Trophoblast cell (in vitro differentiated cells and primary cell): ENCODE results near the gene GTF3C5.
"Not testable (repeated sequence)": the region's sequence is repeated elsewhere in the genome, so short reads cannot be mapped to it uniquely, and the experiment has no call there.

ENCODE experiments used
- DNase-seq, 2 donors: peaks; one replicate each; pipeline ENCODE4 v3.0.0-alpha.2; 2016
- H2AFZ ChIP-seq: 2 replicates; pipeline ENCODE4 v1.6.1; 2013; ENCODE audit warnings: low read length, moderate library complexity, mild to moderate bottlenecking; ENCODE audit not compliant: insufficient read depth, poor library complexity
- H2AK5ac ChIP-seq: 2 replicates; pipeline ENCODE4 v1.6.1; 2013; ENCODE audit warnings: mild to moderate bottlenecking, low read length
- H2BK120ac ChIP-seq: 2 replicates; pipeline ENCODE4 v1.6.1; 2013; ENCODE audit warnings: low read length, mild to moderate bottlenecking, moderate library complexity; ENCODE audit not compliant: insufficient read depth, poor library complexity
- H2BK12ac ChIP-seq: 2 replicates; pipeline ENCODE4 v1.6.1; 2013; ENCODE audit warnings: mild to moderate bottlenecking, low read length, moderate library complexity
- H2BK5ac ChIP-seq: 2 replicates; pipeline ENCODE4 v1.6.1; 2013; ENCODE audit warnings: low read length, low read depth, moderate library complexity, mild to moderate bottlenecking; ENCODE audit not compliant: poor library complexity
- H3K14ac ChIP-seq: 2 replicates; pipeline ENCODE4 v1.6.1; 2013; ENCODE audit warnings: mild to moderate bottlenecking, low read length
- H3K18ac ChIP-seq: 2 replicates; pipeline ENCODE4 v1.6.1; 2013; ENCODE audit warnings: mild to moderate bottlenecking, low read length
- H3K23ac ChIP-seq: 2 replicates; pipeline ENCODE4 v1.6.1; 2013; ENCODE audit warnings: low read length
- H3K27ac ChIP-seq: 2 replicates; pipeline ENCODE4 v1.5.1; 2013; ENCODE audit warnings: low read depth, mild to moderate bottlenecking, inconsistent platforms, low read length, moderate library complexity
- H3K27me3 ChIP-seq: 2 replicates; pipeline ENCODE4 v1.6.1; 2013; ENCODE audit warnings: inconsistent platforms, mild to moderate bottlenecking, low read length, moderate library complexity; ENCODE audit not compliant: insufficient read depth
- H3K36me3 ChIP-seq, 2 experiments: 1 replicate in 1 of 2; 2 replicates in 1 of 2; pipeline ENCODE4 v1.6.1; 2013; ENCODE audit warnings: low read length in 2 of 2, mild to moderate bottlenecking in 2 of 2, moderate library complexity in 1 of 2; ENCODE audit not compliant: insufficient read depth in 2 of 2, control insufficient read depth in 1 of 2
- H3K4ac ChIP-seq: 2 replicates; pipeline ENCODE4 v1.6.1; 2013; ENCODE audit warnings: low read depth, mild to moderate bottlenecking, low read length, moderate library complexity
- H3K4me1 ChIP-seq, 2 experiments: 1 replicate in 1 of 2; 2 replicates in 1 of 2; pipeline ENCODE4 v1.6.1; 2013; ENCODE audit warnings: low read length in 2 of 2, mild to moderate bottlenecking in 2 of 2, moderate library complexity in 1 of 2; ENCODE audit not compliant: insufficient read depth in 2 of 2, control insufficient read depth in 1 of 2
- H3K4me2 ChIP-seq: 2 replicates; pipeline ENCODE4 v1.6.1; 2013; ENCODE audit warnings: inconsistent platforms, mild to moderate bottlenecking, low read length, moderate library complexity
- H3K4me3 ChIP-seq: 2 replicates; pipeline ENCODE4 v1.5.1; 2013; ENCODE audit warnings: mild to moderate bottlenecking, low read depth, low read length, inconsistent platforms
- H3K79me1 ChIP-seq: one replicate; pipeline ENCODE4 v1.6.1; 2013; ENCODE audit warnings: low read length
- H3K79me2 ChIP-seq: 2 replicates; pipeline ENCODE4 v1.6.1; 2013; ENCODE audit warnings: low read length, mild to moderate bottlenecking; ENCODE audit not compliant: control insufficient read depth, insufficient read depth, poor library complexity
- H3K9ac ChIP-seq: 2 replicates; pipeline ENCODE4 v1.6.1; 2013; ENCODE audit warnings: mild to moderate bottlenecking, low read length
- H3K9me3 ChIP-seq: 2 replicates; pipeline ENCODE4 v1.6.1; 2013; ENCODE audit warnings: low read depth, mild to moderate bottlenecking, control low read depth, inconsistent platforms, low read length; ENCODE audit not compliant: insufficient read depth
- H4K12ac ChIP-seq: 2 replicates; pipeline ENCODE4 v1.6.1; 2013; ENCODE audit warnings: low read depth, mild to moderate bottlenecking, low read length, moderate library complexity
- H4K8ac ChIP-seq: 2 replicates; pipeline ENCODE4 v1.6.1; 2013; ENCODE audit warnings: low read depth, mild to moderate bottlenecking, low read length, moderate library complexity
- H4K91ac ChIP-seq: one replicate; pipeline ENCODE4 v1.6.1; 2013; ENCODE audit warnings: low read depth, mild to moderate bottlenecking, low read length, moderate library complexity
- WGBS: extraction: QIAGEN DNeasy Blood & Tissue Kit; methylation state at CpG from one replicate; pipeline ENCODE4 v1.1.7; 2013; ENCODE audit warnings: missing lambda C conversion rate; ENCODE audit not compliant: insufficient read length, insufficient coverage; ENCODE audit errors: extremely low coverage; 5-methylcytosine and 5-hydroxymethylcytosine counted together

The GTF3C5 gene

DNA sequence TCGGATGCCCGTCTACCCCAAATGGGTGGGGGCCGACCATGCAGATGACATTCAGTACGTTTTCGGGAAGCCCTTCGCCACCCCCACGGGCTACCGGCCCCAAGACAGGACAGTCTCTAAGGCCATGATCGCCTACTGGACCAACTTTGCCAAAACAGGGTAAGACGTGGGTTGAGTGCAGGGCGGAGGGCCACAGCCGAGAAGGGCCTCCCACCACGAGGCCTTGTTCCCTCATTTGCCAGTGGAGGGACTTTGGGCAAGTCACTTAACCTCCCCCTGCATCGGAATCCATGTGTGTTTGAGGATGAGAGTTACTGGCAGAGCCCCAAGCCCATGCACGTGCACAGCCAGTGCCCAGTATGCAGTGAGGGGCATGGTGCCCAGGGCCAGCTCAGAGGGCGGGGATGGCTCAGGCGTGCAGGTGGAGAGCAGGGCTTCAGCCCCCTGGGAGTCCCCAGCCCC lies 39.7 kb downstream of the GTF3C5 start:
- no CpG with 5 or more reads among the region's 17 CpGs for WGBS
- H3K4me2 ChIP-seq, H2BK120ac ChIP-seq, H2AFZ ChIP-seq, H3K14ac ChIP-seq, H3K36me3 ChIP-seq, DNase-seq, H4K12ac ChIP-seq, H3K27me3 ChIP-seq, H2AK5ac ChIP-seq, H3K79me2 ChIP-seq, H3K9ac ChIP-seq, H3K4me3 ChIP-seq, H3K9me3 ChIP-seq, H2BK12ac ChIP-seq, H4K8ac ChIP-seq, H3K27ac ChIP-seq, H4K91ac ChIP-seq, H3K4ac ChIP-seq, H3K23ac ChIP-seq, H2BK5ac ChIP-seq, H3K18ac ChIP-seq, H3K79me1 ChIP-seq, H3K4me1 ChIP-seq: not testable (repeated sequence)

DNA sequence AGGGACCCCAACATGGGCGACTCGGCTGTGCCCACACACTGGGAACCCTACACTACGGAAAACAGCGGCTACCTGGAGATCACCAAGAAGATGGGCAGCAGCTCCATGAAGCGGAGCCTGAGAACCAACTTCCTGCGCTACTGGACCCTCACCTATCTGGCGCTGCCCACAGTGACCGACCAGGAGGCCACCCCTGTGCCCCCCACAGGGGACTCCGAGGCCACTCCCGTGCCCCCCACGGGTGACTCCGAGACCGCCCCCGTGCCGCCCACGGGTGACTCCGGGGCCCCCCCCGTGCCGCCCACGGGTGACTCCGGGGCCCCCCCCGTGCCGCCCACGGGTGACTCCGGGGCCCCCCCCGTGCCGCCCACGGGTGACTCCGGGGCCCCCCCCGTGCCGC lies 40.2 kb downstream of the GTF3C5 start:
- H4K8ac ChIP-seq, H3K27me3 ChIP-seq, H4K12ac ChIP-seq, H2BK12ac ChIP-seq, H4K91ac ChIP-seq, H3K36me3 ChIP-seq, H3K4me2 ChIP-seq, DNase-seq, H3K9me3 ChIP-seq, H2AFZ ChIP-seq, H3K79me2 ChIP-seq, H3K18ac ChIP-seq, H3K27ac ChIP-seq, H3K14ac ChIP-seq, H3K4me3 ChIP-seq, H3K79me1 ChIP-seq, H3K4me1 ChIP-seq, H2BK5ac ChIP-seq, H3K23ac ChIP-seq, H3K9ac ChIP-seq, H3K4ac ChIP-seq, H2BK120ac ChIP-seq, H2AK5ac ChIP-seq: not testable (repeated sequence)
- WGBS: no CpG with 5 or more reads among the region's 31 CpGs

DNA sequence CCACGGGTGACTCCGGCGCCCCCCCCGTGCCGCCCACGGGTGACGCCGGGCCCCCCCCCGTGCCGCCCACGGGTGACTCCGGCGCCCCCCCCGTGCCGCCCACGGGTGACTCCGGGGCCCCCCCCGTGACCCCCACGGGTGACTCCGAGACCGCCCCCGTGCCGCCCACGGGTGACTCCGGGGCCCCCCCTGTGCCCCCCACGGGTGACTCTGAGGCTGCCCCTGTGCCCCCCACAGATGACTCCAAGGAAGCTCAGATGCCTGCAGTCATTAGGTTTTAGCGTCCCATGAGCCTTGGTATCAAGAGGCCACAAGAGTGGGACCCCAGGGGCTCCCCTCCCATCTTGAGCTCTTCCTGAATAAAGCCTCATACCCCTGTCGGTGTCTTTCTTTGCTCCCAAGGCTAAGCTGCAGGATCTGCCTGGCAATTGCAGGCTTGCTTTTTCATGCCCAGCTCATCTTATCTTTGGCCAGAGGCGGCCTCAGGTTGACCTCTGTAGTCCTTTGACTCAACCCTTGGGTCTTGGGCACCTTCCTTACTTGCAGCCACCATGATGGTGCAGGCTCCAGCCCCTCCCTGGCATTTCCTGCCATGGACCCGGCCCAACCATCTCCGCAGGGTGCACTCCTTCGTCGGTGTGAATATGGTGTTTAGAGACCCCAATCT lies 40.8 kb downstream of the GTF3C5 start:
- no peaks in the 10 kb centered on the region for H3K79me1 ChIP-seq
- no peak overlapping the region for H2BK120ac ChIP-seq
- no CpG with 5 or more reads among the region's 33 CpGs for WGBS
- no peak overlapping the region for H3K4me3 ChIP-seq
- no peak overlapping the region for H3K9ac ChIP-seq
- H2BK12ac ChIP-seq: no peak overlapping the region
- H3K4ac ChIP-seq: no peak overlapping the region
- no peak overlapping the region for H4K12ac ChIP-seq
- H3K79me2 ChIP-seq: no peaks in the 10 kb centered on the region
- no peaks in the 10 kb centered on the region for H3K27me3 ChIP-seq
- no peak overlapping the region for H2AK5ac ChIP-seq
- no peak overlapping the region for H2AFZ ChIP-seq
- H3K23ac ChIP-seq: no peak overlapping the region
- H3K27ac ChIP-seq: no peak overlapping the region
- no peak overlapping the region for H3K18ac ChIP-seq
- no peak for DNase-seq
- H2BK5ac ChIP-seq: no peak overlapping the region
- peaks cover 0 to 3% of the 10 kb centered on the region in 2 experiments for H3K36me3 ChIP-seq
- H3K4me1 ChIP-seq: peaks cover 2 to 3% of the 10 kb centered on the region in 2 experiments
- H4K8ac ChIP-seq: no peak overlapping the region
- no peak overlapping the region for H3K4me2 ChIP-seq
- no peak overlapping the region for H4K91ac ChIP-seq
- no peak overlapping the region for H3K14ac ChIP-seq
- H3K9me3 ChIP-seq: no peaks in the 10 kb centered on the region

DNA sequence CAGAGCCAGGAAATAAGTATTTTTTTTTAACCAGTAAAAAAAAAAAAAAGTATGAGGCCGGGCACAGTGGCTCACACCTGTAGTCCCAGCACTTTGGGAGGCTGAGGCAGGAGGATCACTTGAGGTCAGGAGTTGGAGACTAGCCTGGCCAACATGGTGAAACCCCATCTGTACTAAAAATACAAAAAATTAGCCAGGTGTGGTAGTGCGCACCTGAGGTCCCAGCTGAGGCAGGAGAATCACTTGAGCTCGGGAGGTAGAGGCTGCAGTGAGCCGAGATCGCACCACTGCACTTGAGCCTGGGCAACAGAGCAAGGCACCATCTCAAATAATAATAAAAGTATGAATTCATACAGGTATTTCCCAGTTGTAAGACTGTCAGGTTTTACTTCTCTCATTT lies 41.4 kb downstream of the GTF3C5 start:
- not testable (repeated sequence) for H2BK12ac ChIP-seq, H3K4me1 ChIP-seq, H4K8ac ChIP-seq, H3K9ac ChIP-seq, H2AFZ ChIP-seq, H3K79me2 ChIP-seq, H3K27ac ChIP-seq, H2AK5ac ChIP-seq, H3K4me2 ChIP-seq, H3K36me3 ChIP-seq, DNase-seq, H2BK120ac ChIP-seq, H3K18ac ChIP-seq, H3K27me3 ChIP-seq, H3K79me1 ChIP-seq, H4K12ac ChIP-seq, H4K91ac ChIP-seq, H2BK5ac ChIP-seq, H3K4ac ChIP-seq, H3K23ac ChIP-seq, H3K14ac ChIP-seq, H3K4me3 ChIP-seq, H3K9me3 ChIP-seq
- WGBS: no CpG with 5 or more reads among the region's 5 CpGs
